T-helper 2 cell treated with Interferon-gamma antibody and Interleukin-4, amounts not matched to agents 100 ng/mL and 5 ng/mL, for 36 hours (primary cell): Measurements from ENCODE around the gene RPS28. TPM values are rescaled to one million over a fixed set of nuclear protein-coding genes. Genes with fewer than 3 reads are reported as not detected.

Source experiments
- intact Hi-C: fragments of 100-400 bp; cut with micrococcal nuclease; formaldehyde crosslinking; loops from one replicate; pipeline ENCODE4 v1.15.1; 2023
- total RNA-seq: library from RNA; stranded (reverse); gene quantifications from 2 replicates; pipeline ENCODE4 v1.2.3, GENCODE V29; 2022

The RPS28 gene
- total RNA-seq, 1 donor from 2014 or later = 2,116 TPM

DNA sequence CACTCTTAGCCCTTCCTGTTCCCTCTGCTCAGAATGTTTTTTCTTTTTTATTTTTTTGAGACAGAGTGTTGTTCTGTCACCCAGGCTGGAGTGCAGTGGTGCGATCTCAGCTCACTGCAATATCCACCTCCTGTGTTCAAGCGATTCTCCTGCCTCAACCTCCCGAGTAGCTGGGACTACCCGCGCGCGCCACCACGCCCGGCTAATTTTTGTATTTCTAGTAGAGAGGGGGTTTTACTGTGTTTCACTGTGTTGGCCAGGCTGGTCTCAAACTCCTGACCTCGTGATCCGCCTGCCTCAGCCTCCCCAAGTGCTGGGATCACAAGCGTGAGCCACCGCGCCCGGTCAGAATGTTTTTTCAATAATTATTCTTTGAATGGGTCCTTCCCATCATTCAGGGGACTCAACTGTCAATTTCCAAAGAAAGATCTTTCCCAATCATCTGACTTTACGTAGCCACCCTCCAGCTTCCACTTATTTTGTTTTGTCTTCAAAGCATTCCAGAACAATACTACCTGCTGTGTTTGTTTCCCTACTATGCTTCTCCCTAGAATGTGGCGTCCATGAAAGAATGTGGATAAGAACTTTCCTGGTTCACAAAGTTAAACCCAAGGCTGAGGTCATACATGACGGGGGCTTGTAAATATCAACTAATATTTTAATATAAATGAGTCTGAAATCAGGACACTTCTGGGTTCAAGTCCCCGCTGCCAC lies 1.3 kb upstream of the RPS28 start:
- intact Hi-C loops = loop anchor here (2.0 to 5.0 kb wide), 2 partner anchors 53 to 377 kb away; partner anchors contain the start of gene TIMM44

DNA sequence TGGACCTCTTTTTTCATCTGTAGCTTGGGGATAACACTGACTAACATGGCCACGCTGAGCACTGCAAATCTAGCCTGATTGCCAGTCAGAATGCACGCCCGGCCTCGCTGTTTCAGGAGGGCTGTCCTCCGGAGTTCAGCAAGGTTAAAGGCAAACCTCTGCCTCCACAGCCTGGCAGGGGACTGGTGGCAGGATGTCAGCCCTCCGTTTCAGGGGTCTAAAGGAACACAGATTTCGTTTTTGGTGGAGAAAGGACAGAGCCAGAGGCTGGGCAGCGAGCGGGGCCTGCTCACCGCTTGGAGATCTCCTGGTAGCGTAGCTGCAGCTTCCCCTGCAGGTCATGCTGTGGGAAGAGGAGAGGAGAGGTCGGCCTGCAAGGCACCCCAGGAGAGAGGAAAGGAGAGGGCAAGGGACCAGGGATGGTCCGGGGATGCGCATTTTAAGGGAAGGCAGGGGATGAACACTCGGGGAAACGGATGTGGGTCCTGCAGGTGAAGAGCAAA lies 681 bp upstream of the RPS28 start:
- intact Hi-C loops = loop anchor here (1.0 to 5.0 kb wide), 4 partner anchors 12 to 378 kb away; partner anchors contain the start of genes CD320, RAB11B and TIMM44

DNA sequence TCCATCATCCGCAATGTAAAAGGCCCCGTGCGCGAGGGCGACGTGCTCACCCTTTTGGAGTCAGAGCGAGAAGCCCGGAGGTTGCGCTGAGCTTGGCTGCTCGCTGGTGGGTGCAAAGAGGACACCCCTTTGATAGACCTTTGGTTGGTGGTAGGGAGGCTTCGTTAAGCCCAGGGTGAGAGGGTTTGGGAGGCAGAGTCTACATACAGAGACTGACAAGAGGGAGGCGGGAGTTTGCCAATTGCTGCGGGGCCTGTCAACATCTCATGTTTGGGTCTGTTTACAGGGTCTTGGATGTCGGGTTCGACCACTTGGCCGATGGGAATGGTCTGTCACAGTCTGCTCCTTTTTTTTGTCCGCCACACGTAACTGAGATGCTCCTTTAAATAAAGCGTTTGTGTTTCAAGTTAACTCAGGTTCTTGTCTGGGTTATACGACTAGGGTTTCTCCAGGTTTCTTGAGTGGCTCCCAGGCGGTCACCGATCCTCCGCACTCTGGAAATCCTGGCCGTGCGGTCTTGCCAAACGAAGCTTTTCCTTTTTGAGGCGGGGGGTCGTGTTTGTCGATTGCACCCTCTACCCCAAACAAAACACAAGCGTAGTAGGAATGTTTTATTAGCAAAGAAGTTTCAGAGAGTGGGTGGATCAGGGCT lies 816 bp downstream of the RPS28 start:
- intact Hi-C loops = loop anchor here (1.0 to 5.0 kb wide), 4 partner anchors 14 to 379 kb away; partner anchors contain the start of genes CD320, RAB11B and TIMM44

DNA sequence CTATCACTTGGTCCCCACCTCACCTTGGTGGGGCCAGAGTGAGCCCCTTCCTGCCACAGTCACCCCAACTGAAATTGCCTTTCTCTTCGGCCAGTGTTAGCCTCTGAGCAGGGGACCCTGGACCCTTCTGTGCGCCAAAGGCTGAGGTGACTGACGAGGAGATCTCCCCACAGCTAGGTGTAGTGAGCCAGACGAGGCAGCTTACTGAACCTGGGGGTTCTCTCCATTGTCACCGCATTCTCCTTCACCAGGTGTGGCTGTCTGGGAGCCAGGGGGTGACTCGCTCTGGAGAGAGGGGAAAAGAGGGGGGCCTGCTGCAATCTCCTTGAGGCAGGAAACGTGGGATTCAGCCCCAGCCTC lies 1.3 kb downstream of the RPS28 start:
- intact Hi-C loops = loop anchor here (5.0 kb wide), 1 partner anchor 55 kb away; no protein-coding TSS in a partner anchor

DNA sequence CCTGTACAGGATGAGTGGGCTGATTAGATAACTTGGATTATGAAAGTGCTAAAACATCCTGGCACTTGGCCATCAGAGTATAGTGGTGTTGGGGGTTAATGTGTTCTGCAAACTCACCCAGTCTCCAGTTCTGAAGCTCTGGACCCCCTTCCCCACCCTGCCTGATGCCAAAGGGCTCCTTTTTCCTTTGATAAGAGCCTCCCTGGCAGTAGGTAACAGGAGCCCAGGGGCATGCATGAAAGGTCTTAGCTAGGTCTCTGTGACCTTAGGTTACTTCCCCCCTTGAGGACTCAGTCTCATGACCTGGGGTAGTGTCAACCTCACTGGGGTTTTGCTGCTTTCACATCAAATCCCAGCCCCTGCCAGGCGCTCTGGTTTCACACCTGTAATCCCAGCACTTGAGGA lies 2.5 kb downstream of the RPS28 start:
- intact Hi-C loops = loop anchor here (5.0 kb wide), 1 partner anchor 56 kb away; no protein-coding TSS in a partner anchor

DNA sequence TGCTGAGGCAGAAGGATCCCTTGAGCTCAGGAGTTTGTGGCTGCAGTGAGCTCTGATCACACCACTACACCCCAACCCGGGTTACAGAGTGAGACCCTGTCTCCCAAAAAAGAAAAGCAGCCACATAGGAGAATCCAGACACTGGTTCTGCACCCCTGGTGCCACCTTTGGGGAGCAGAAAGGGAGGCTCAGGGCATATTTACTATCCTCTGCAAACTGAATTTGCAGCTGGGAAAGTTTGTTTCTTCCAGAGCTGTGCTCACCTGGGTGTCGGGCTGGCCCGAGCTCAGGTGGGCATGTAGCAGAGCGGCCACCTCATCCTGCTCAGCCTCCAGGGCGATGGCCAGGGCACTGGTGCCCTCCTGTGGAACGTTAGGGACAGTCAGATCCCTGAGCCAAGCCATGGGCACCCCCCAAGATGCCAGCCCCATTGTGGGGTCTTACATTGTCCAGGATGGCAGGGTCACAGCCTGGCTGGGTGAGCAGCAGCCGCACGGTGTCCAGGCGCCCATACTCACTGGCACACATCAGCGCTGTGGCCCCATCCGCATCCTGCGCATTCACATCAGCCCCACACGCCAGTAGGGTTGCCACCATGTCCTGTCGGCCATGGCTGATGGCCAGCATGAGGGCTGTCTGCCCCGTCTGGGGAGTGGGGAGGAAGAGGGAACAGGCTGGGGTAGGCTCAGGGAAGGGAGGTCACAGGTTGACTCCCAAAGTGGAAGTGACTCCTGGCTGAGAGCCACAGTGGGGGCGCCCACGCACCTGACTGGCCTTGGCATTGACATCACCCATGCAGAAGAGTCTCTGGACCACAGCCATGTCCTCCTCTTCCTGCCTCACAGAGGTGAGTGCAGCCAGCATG lies 3.1 kb downstream of the RPS28 start:
- intact Hi-C loops = loop anchor here (5.0 kb wide), 1 partner anchor 57 kb away; no protein-coding TSS in a partner anchor

DNA sequence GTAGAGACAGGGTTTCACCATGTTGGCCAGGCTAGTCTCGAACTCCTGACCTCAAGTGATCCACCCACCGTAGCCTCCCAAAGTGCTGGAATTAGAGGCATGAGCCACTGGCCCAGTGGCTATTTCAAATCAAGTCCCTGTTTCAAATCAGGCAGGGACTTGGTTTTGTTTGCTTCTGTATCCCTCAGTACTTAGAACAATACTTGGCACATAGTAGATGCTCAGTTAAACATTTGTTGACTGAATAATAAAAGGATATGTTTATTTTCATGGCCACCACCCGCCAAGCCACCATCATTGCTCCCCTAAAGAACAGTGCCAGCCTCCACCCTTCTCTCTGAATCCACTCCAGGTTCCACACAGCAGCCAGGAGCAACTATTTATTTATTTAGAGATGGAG lies 4.2 kb downstream of the RPS28 start:
- intact Hi-C loops = no loop called here

DNA sequence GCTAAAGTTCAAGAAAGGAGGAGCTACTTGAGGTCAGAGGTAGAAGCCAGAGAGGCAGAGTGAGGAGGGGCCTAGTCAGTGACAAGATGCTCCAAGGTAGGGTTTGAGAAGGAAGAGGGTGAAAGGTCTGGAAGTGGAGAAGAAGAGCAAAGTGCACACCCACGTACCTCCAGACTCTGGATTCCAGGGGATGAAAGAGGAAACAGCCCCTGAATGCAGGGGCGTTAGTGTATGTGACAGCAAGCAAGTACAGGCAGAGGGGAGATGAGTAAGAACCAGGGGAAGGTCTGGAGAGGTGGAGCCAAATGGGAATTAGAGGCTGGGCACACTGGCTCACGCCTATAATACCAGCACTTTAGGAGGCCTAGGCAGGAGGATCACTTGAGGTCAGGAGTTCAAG lies 8.7 kb downstream of the RPS28 start:
- intact Hi-C loops = no loop called here

DNA sequence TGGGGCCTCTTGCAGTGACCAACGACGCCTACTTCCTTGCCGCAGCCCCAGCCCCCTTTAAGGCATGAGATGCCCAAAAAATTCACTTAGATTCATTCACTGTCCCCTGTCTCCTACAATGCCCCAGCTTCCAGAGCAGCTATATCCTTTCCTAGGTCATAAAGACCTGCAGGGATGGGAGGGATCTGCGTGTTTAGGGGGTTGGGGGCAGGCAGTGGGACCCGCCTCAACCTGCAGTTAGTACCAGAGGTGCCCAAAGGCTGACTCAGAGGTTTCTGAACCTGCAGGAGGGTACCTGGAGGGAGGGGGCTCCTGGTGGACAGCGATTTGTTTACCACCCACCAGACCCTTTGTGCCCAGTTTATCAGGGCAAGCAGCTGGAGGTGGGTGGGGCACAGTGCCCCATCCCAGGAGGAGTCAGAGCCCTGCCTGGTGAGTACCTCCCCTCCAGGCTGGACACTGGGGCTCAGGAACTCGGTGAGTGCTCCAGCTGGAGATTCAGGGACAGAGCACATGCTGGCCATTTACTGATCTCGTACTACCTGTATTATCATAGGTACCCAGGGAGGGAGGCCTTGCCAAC lies 10.1 kb downstream of the RPS28 start:
- intact Hi-C loops = no loop called here

DNA sequence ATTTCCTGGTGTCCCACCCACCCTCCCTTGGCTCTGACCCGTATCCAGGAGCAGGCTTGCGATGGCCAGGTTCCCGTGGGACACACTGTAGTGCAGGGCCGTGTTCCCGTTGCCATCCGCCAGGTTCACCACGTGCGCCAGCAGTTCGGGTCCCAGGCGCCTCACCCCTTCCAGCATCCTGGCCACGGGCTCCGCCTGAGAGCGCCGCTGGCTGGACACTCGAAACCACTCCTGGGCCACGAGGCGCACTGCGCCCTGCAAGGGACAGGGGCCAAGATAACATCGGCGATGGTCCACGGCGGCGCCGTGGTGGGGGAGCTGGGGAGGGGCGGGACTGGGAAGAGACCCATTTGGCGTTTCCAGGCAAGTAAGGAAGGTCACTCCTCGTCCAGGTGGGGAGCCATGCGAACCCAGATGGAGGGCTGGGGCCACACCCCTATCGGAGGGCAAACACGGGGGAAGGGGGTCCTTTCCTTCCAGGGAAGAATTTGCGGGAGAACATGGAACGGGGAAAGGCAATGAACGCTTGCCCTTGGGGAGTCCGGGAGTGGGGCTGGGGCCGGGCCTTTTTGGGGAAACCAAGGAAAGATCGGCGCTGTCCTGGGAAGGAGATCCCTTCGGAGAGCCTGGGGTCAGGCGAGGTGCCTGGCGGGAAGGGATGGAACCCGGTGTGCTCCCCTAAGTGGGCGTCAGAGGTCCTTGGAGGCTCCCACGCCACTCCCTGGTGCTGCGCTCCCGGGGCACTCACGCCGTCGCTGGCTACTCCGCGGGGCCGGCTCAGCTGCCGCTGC lies 11.9 kb downstream of the RPS28 start:
- intact Hi-C loops = no loop called here

DNA sequence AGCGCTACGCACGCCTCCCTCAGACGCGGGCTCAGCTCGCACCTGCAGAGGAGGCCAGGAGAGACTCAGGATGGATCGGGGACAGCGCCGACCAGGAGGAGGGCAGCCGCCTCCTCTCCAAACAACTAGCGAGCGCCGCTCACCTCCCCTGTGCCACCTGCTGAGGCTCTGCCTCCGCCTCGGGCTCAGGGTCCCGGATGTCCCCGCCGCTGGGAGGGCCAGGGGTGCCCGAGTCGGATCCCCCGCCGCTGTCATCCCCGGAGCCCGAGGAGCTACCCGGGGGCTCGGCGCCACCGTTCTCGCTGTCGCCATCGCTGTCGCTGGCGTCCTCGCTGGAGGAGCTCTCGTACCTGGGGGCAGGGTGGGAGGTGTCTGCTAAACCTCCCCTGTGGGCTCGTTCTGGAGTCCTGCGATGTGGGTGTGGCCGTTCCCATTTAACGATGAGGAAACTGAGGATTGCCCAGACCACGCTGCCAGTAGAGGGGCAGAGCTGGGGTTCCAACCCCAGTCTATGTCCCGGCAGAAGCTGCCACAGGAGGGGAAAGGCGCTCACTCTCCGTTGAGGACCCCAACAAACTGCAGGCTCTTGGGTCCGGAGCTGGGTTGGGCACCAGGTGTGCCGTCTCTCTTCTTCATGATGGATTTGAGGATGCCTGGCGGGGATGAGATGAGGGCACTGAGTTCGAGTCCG lies 12.6 kb downstream of the RPS28 start:
- intact Hi-C loops = no loop called here

DNA sequence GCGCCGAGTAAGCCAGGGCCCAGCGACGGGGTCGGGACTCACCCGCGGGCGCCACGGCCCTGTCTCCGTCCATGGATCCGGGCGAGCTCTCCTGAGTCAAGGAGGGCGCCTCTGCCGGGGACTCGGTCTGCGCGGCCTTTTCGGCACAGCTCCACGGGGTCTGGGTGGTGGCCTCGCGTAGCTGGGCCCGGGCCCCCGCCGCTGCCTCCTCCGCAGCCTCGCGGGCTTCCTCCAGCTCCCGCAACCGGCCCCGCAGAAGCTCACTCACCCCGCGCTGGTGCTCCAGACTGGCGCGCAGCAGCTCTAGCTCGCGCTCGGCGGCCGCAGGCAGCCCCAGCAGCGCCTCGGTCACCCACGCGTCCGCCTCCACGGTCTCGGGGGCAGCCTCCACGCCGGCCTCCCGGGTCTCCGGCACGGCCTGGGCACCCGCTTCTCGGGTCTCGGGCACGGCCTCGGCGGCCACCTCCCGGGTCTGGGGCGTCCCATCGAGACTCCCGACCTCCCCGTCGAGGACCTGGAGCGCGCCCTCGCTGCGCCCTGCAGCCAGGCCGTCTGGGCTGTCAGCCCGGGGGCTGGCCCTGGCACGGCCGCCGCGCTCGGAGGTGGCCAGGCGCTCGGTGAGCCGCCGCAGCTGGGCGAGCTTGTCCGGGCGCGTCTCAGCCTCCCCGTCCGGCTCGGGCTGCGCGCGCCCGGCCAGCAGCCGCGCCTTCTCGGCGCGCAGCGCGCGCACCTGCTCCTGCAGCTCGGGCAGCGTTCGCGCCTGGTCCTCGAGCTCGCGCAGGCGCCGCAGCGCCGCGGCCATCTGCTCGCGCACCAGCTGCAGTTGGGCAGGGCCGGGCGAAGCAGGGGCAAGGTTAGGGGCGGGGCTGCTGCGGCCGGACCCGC lies 13.4 kb downstream of the RPS28 start:
- intact Hi-C loops = no loop called here

DNA sequence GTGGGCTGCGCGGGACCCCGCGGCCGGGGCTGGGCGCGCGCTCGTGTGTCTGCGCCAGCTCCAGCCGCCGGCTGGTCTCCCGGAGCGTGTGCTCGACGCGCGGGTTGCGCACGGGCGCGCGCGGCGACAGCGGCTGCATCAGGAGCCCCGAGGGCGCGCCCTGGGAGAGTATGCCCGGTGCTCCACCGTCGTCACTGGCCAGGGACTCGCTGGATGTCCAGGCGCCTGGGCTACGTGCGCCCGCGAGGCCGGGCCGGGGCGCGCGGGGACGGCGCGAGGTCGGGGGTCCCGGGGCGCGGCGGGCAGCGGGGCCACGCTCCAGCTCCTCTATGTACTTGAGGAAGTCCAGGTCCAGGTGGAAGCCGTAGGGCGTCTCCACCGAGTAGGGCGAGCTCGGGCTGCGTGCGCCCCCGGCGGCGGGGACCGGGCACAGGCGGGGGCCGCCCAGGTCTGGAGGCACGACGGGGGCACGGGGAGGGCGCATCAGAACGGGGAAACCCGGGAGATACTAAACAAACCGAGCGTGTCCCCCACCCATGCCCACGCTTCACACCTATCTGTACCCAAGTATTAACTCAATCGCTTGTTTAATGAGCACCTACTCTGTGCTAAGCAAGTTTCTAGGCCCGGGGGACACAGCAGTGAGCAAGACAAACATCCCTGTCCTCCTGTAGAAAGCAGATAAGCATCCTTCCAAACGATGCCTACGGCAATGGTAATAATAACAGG lies 14.2 kb downstream of the RPS28 start:
- intact Hi-C loops = no loop called here

DNA sequence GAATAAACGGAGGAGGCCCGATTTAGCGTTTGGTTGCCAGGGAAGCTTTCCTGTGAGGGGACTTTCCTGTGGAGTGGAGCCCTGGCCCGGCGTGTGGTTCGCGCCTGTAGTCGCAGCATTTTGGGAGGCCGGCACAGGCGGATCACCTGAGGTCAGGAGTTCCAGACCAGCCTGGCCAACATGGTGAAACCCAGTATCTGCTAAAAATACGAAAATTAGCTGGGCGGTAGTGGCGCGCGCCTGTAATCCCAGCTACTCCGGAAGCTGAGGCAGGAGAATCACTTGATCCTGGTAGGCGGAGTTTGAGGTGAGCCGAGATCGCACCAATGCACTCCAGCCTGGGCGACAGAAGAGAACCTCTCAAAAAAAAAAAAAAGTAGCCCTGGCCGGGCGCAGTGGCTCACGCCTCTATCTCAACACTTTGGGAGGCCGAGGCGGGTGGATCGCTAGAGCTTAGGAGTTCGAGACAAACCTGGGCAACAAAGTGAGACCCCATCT lies 14.8 kb downstream of the RPS28 start:
- intact Hi-C loops = no loop called here

DNA sequence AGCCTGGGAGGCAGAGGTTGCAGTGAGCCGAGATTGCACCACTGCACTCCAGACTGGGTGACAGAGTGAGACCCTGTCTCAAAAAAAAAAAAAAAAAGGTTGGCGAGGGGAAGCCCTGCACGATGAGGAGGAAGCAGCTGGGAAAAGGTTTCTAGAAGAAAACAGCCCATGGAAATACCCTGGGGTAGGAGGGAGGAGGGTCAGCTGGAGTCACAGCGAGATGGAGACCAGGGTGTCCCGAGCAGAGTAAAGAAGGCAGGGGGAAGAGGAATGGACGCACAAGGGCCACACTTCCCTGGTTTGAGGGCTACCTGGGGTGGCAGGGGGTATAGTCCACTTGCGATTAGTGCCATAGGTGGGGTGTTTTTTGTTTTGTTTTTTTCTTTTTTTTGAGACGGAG lies 15.4 kb downstream of the RPS28 start:
- intact Hi-C loops = no loop called here

DNA sequence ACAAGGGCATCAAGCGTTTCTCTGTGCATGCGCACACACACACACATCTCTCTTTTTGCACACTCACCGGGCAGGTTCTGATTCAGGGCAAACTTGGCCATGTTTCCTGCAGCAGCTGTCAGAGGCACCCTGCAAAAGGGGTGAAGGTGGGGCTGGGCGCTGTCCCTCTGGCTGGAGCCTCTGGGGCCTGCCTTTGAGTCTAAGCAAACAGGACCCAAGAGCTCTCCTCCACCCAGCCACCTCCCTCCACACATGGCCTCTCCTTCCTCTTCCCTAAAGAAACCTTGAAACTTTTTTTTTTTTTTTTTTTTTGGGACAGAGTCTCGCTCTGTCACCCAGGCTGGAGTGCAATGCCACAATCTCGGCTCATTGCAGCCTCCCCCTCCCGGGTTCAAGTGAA lies 16.4 kb downstream of the RPS28 start:
- intact Hi-C loops = no loop called here

DNA sequence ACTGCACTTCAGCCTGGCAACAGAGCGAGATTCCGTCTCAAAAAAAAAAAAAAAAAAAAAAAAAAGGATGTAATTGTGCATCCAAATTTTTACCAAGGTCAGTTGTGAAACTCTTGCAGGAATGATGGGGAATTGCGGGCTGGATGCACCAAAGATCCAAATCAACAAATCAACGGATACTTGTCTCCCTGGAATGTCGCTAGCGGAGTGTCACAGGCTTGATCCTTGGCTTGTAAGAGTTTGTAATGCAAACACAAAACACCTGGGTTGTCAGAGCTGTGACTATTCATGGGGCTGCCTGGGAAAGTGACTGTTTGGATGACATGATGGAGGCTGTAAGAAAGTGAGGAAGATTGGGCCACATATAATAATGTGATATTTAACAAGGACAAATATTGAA lies 17.5 kb downstream of the RPS28 start:
- intact Hi-C loops = no loop called here
